ENCODE results near the gene MYOCOS. TPM values are rescaled to one million over a fixed set of nuclear protein-coding genes. Genes with fewer than 3 reads are reported as not detected.
"Not testable (repeated sequence)": the region's sequence is repeated elsewhere in the genome, so short reads cannot be mapped to it uniquely, and the experiment has no call there.

The MYOCOS gene
- total RNA-seq, 1 experiment from 2014 or later: not detected

DNA sequence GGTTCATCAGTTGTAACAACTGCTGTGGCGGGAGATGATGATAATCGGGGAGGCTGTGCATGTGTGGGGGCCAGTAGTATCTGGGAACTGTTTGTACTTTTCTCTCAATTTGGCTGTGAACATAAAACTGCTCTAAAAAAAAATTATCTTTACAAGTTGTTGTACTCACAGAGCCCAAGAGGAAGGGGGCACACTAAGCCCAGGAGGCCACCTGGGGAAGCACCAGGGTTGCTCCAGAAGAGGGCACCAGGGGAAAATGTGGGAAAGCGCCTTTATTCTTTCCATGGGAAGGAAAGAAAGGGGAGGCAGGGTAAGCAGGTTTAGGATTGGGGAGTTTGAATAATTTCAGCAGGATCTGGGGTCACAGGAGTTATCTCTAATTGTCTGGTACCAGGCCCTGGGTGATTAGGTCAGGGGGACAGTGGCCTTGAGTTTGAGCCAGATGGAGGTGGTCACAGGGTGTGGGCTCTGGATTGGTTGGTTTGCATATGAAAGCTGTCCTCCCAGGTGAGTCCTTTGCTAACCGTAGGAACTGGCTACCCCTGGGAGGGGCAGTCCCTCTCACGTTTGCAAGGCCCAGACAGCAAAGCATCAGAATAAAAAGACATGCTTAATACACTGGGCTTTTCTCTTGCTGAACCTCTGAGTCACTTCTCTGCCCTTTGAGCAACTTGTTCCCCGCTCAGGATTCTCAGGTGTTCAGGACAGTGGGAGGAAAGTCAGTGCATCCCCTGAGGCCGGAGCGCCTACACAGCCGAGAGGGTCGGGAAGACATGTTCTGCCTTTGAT lies 19.2 kb downstream of the MYOCOS start:
- Histone ChIP-seq H3K36me3 (no peaks in the 10 kb centered on the region), H3K27me3 (no peaks in the 10 kb centered on the region), H3K4me3 (no peak overlapping the region), H3K27ac (no peak overlapping the region), H3K9me3 (replicated peaks) (no peaks in the 10 kb centered on the region), H3K4me1 (no peaks in the 10 kb centered on the region)
- peak in 1 of 2 experiments; percentile 15 for DNase-seq

DNA sequence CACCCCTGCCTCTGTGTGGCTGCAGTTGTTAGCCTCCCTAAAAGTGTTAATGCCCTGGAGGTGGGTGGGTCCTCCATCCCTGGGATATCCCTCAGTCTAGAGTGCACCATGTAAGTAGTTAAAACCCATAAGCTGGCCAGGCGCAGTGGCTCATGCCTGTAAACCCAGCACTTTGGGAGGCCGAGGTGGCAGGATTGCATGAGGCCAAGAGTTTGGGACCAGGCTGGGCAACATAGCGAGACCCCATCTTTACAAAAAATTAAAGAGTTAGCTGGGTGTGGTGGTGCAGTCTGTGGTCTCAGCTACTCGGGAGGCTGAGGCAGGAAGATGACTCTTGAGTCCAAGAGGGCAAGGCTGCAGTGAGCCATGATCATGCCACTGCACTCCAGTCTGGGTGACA lies 20.2 kb downstream of the MYOCOS start:
- Histone ChIP-seq H3K4me3 (no peak overlapping the region), H3K27ac (no peak overlapping the region), H3K4me1 (no peaks in the 10 kb centered on the region), H3K27me3 (no peaks in the 10 kb centered on the region), H3K9me3 (replicated peaks) (no peaks in the 10 kb centered on the region), H3K36me3 (no peaks in the 10 kb centered on the region)
- peak in 1 of 2 experiments; percentile 13 for DNase-seq

DNA sequence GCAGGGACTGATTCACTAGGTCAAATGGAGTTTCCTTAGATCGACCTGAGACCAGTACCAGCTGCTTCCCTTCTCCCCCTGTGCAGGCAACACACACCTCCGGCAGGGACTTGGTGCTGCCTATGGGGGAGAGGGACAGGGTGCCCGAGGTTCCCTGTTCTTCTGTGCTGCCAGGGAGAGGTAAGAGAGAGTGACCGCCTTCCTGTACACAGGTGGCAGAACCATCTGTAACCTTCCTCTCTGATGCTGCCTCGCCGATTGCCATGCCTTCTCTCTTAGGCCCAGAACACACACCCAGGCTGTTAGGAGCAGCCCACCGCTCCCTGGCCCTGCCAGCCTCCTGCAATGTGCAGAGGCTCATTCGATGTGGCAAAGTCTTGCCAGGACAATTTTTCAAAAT lies 21.1 kb downstream of the MYOCOS start:
- H3K27ac ChIP-seq: no peak overlapping the region
- no peaks in the 10 kb centered on the region for H3K4me1 ChIP-seq
- no peak for DNase-seq
- H3K36me3 ChIP-seq: no peaks in the 10 kb centered on the region
- H3K9me3 ChIP-seq (replicated peaks): no peaks in the 10 kb centered on the region
- H3K27me3 ChIP-seq: no peaks in the 10 kb centered on the region
- H3K4me3 ChIP-seq: no peak overlapping the region

DNA sequence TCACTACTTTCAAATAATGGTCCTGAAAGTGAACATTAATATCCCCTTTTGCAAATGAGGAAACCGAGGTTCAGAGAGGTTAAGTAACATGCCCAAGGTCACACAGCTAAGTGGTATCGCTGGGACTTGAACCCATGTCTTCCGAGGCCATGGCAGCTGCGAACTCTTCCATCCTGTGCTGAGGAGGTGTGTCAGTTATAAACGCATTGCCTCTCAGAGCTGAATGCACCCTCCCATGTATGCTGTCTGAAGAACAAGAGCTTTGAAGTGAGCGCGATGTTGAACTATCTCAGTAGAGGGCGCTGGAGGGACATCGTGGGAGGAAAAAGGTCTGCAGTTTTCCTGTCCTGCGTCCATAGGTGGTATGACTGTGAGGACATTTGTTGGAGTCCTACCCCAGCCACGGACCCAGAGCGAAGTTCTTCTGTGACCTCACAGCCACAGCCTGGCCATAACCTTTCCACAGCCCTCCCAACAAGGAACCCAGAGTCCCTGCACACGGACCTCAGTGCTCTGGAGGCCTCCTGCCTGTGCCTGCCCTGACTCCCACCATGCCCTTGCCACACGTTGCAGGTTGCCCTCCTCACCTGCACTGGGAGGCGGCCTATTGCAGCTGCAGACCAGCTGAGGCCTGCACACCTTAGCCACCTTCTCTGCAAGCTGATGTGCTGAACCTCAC lies 22.9 kb downstream of the MYOCOS start:
- DNase-seq: peak; percentile 80 to 95
- no peaks in the 10 kb centered on the region for H3K4me1 ChIP-seq
- no peaks in the 10 kb centered on the region for H3K36me3 ChIP-seq
- no peak overlapping the region for H3K27ac ChIP-seq
- H3K27me3 ChIP-seq: no peaks in the 10 kb centered on the region
- no peaks in the 10 kb centered on the region for H3K9me3 ChIP-seq (replicated peaks)
- H3K4me3 ChIP-seq: peak overlapping the region; percentile 40

DNA sequence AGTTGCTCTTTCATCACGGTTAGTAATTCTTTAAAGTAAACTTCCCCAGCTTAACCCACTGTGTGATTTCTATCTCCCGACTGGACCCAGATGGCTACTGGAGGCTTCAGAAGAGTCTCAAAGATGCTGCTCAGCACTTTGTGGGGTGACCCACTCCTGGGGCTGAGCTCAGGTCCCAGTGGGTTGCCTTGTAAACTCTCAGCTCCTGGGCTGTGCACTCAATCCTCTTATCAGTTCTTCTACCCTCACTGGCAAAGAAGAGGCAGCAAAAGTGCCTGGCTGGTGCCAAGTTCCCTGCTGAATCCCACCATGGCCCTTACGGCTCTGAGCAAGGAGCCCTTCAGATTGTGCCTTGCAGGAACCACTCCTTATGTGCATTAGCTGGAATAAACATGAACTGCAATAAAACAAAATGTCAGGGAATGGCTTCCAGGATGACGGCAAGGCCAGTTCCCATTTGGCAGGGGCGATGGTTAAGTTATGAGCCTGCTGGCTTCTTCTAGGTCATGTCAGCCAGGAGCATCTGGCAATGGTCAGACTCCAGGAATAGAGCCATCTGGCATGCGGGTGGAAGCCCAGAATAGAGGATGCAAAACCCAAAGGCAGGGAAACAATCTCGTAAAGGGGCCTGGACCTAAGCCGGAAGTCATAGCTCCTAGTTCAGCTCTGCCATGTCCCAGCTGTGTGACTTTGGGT lies 23.7 kb downstream of the MYOCOS start:
- no peaks in the 10 kb centered on the region for H3K4me1 ChIP-seq
- no peaks in the 10 kb centered on the region for H3K36me3 ChIP-seq
- no peak overlapping the region for H3K27ac ChIP-seq
- peak overlapping the region; percentile 40 for H3K4me3 ChIP-seq
- no peaks in the 10 kb centered on the region for H3K9me3 ChIP-seq (replicated peaks)
- DNase-seq: peak in 1 of 2 experiments; percentile 8
- H3K27me3 ChIP-seq: no peaks in the 10 kb centered on the region

DNA sequence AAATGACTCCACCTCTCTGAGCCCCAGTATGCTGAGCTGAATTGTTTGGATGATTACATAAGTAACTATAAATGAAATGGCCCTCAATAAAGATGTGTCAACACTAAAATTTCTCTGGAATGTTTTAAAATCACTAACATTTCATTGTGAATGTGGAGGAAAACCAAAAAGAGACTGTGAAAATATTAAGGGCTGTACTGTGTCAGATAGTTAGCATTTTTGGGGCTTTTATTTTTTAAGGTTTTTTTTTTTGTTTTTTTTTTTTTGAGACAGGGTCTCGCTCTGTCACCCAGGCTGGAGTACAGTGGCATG lies 24.2 kb downstream of the MYOCOS start:
- no peaks in the 10 kb centered on the region for H3K9me3 ChIP-seq (replicated peaks)
- no peaks in the 10 kb centered on the region for H3K36me3 ChIP-seq
- DNase-seq: no peak
- no peak overlapping the region for H3K4me3 ChIP-seq
- H3K27ac ChIP-seq: no peak overlapping the region
- H3K27me3 ChIP-seq: no peaks in the 10 kb centered on the region
- no peaks in the 10 kb centered on the region for H3K4me1 ChIP-seq

DNA sequence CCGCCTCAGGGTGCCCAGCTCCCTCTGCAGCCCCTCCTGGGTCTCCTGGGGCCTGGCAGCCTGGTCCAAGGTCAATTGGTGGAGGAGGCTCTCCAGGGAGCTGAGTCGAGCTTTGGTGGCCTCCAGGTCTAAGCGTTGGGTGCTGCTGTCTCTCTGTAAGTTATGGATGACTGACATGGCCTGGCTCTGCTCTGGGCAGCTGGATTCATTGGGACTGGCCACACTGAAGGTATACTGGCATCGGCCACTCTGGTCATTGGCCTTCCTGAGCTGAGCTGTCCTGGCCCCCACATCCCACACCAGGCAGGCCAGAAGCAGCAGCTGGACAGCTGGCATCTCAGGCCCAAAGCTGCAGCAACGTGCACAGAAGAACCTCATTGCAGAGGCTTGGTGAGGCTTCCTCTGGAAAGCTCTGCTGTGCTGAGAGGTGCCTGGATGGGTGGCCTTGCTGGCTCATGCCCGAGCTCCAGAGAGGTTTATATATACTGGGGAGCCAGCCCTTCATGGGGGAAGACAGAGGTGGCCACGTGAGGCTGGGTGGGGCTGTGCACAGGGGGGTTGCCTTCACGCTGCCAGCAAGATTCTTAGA lies 30.3 kb downstream of the MYOCOS start, which contains the start of gene MYOC:
MYOC (minus strand) TSS at position 455 of the 589 bp plus-strand sequence; CDS start at position 378, 77 bp downstream.
- Histone ChIP-seq H3K4me1 (peaks cover 4% of the 10 kb centered on the region), H3K9me3 (replicated peaks) (no peaks in the 10 kb centered on the region), H3K27ac (no peak within 1 kb of the TSS), H3K36me3 (no peaks in the 10 kb centered on the region), H3K27me3 (no peaks in the 10 kb centered on the region), H3K4me3 (no peak within 1 kb of the TSS)
- DNase-seq: no peak

DNA sequence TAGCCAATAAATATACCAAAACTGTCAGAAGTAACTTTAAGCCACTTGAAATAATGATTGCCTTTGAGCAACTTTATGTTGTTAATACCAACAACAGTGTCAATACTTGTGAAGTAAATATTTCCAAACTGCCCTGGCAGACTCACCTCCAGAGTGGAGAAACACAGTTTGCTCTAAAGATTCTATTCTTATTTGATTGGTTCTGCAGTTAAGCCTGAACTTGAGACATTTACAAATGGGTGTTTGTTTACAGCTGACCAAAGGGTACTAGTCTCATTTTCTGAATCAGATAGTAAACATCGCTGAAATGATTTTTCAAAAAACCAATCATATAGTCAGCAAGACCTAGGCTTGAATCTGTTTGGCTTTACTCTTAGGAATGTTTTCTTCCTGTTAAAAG lies 31.8 kb downstream of the MYOCOS start:
- no peaks in the 10 kb centered on the region for H3K9me3 ChIP-seq (replicated peaks)
- H3K27me3 ChIP-seq: no peaks in the 10 kb centered on the region
- H3K4me1 ChIP-seq: peaks cover 4% of the 10 kb centered on the region
- no peaks in the 10 kb centered on the region for H3K36me3 ChIP-seq
- no peak for DNase-seq
- no peak overlapping the region for H3K27ac ChIP-seq
- peak overlapping the region; percentile 45 for H3K4me3 ChIP-seq

DNA sequence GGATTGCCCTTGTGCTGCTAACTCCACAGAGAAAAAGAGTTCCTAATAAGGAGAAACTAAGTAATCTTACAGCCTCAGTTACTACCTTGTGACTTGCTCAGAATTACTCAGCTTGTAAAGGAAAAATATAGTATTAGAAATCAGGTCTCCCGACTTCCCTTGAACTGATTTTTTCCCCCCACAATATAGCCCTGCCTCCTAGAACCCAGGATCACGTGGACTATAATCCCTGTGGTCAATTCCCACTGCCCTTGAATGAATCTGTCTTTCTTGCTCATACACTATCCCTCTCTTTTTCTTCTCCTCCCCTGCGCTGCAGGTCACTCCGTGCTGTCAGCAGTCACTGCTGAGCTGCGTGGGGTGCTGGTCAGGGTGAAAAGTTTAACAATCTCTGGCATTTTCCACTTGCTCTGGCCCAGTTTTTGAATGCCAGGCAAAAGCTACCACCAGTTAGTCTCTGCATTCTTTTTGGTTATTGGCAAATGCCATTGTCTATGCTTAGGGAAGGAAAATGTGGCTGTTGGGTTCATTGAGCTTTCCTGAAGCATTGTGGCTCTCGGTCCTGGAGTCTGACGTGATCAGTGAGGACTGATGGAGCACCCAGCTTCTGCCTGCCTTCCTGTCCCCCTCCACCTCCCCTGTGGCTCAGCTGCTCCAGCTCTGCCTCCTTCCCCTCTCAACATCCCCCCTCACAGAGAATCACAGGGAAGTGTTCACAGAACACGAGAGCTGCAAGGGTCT lies 32.3 kb downstream of the MYOCOS start:
- peak in 1 of 2 experiments; percentile 41 for DNase-seq
- H3K36me3 ChIP-seq: no peaks in the 10 kb centered on the region
- H3K4me3 ChIP-seq: peak overlapping the region; percentile 45
- H3K27ac ChIP-seq: no peak overlapping the region
- no peaks in the 10 kb centered on the region for H3K27me3 ChIP-seq
- H3K9me3 ChIP-seq (replicated peaks): no peaks in the 10 kb centered on the region
- H3K4me1 ChIP-seq: peaks cover 4% of the 10 kb centered on the region

DNA sequence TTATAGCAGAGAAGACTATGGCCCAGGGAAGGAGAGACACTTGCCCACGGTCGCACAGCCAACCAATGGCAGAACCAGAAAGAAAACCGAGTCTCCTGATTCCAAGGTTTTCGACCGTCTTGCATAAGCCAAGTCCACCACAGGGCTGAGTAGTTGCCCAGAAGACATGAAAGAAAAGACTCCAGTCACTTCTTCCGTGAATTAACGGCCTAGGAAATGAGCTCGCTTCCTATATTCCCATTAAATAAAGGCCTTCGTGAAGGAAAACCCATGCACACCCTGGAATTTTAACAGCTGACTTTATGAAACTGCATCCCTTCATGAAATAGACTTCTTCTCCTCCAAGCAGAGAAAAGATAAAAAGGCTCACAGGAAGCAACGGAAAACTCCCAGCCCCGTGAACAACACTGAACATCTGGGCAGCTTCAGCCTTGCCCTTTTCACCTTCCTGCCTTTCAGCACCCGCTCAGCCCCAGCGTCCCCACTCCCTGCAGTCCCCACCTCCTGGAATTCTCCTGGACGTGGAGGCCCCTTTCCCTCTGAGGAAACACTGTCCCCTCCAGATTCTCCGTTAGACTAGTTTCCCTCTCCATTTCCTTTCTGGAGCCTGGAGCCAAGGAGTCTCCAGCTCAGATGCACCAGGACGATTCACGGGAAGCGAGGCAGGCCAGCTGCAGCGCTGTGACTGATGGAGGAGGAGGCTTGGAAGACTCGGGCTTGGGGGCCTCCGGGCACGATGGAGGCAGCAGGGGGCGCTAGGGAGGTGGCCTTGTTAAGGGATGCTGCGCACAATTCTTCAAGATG lies 33.1 kb downstream of the MYOCOS start:
- peak; percentile 70 to 81 for DNase-seq
- Histone ChIP-seq H3K9me3 (replicated peaks) (no peaks in the 10 kb centered on the region), H3K27me3 (no peaks in the 10 kb centered on the region), H3K27ac (no peak overlapping the region; the same call in 1 of the 2 replicates), H3K4me3 (peak overlapping the region; percentile 45), H3K36me3 (no peaks in the 10 kb centered on the region), H3K4me1 (peaks cover 4% of the 10 kb centered on the region)

DNA sequence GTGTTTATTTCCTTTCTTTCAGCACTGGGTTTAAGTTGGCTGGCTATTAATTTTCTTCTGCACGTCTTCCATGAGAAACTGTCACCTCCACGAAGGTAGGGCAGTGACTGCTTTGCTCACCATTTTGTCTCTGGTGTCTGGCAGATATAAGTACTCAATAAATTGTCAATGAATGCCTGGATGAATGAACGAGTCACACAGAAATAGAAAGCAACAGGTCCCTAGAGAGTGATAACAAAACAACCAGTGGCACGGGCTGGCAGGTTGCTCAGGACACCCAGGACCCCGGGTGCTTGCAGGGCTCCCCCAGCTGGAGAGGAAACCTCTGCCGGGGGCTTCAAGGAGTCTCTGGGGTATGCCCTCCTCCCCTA lies 33.7 kb downstream of the MYOCOS start:
- Histone ChIP-seq H3K9me3 (replicated peaks) (no peaks in the 10 kb centered on the region), H3K4me1 (peaks cover 4% of the 10 kb centered on the region), H3K27ac (no peak overlapping the region), H3K36me3 (no peaks in the 10 kb centered on the region), H3K27me3 (no peaks in the 10 kb centered on the region), H3K4me3 (no peak overlapping the region; the same call in 1 of the 2 replicates)
- no peak for DNase-seq

DNA sequence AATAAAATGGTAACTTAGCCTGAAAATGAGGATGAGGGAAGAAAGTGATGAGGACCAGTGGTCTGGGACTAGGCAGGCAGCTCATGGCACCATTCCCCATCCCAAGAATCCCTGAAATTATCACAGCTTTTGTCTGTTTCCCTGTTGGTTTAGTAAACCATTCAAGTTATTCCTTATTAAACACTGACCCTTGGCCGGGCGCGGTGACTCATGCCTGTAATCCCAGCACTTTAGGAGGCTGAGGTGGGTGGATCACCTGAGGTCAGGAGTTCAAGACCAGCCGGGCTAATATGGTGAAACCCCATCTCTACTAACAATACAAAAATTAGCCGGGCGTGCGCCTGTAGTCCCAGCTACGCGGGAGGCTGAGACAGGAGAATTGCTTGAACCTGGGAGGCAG lies 34.2 kb downstream of the MYOCOS start:
- H3K9me3 ChIP-seq (replicated peaks); H3K27me3 ChIP-seq; DNase-seq; H3K27ac ChIP-seq; H3K4me1 ChIP-seq; H3K4me3 ChIP-seq; H3K36me3 ChIP-seq: not testable (repeated sequence)

DNA sequence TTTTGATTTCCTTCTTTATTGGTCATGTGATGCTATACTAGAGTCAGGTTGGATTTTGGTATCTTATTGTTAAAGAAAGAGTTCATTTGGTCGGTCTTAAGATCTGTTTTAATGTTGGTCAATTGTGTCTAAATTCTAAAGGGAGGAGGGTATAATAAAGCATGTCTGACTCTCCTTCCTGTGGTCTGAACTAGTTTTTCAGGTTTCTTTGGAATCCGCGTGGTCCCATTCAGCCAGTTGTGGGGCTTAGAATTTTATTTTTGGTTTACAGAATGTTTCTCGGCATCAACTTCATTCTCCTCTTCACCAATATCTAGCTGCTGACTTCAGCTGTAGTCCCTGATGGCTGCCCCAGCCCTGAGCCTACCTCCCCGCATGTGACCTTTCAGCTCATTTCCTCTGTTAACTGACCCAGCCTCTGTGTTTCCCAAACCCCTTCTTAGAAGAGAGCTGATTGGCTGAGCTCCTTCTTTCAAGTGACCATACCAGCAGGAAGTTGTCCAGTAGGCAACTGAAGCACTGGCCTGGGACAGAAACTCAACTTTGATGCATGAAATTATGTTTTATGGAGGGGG lies 39.1 kb downstream of the MYOCOS start:
- no peak for DNase-seq
- Histone ChIP-seq H3K9me3 (replicated peaks) (no peaks in the 10 kb centered on the region), H3K27me3 (no peaks in the 10 kb centered on the region; the same call in 1 of the 2 replicates), H3K4me1 (no peaks in the 10 kb centered on the region), H3K36me3 (no peaks in the 10 kb centered on the region), H3K4me3 (no peak overlapping the region), H3K27ac (no peak overlapping the region)
